PC-9 (cell line): Measurements from ENCODE around the gene KIF16B.
"Not testable (repeated sequence)": the region's sequence is repeated elsewhere in the genome, so short reads cannot be mapped to it uniquely, and the experiment has no call there.

Experiments
- EZH2 ChIP-seq: fragments of 200-600 bp; sonication (generic); IDR thresholded peaks from 2 replicates; pipeline ENCODE4 v1.8.0; 2017; ENCODE audit warnings: antibody characterized with exemption, low read depth
- TF ChIP-seq, protein P1 (sequence below): fragments of 200-600 bp; sonication (generic); conservative IDR thresholded peaks from 2 replicates; pipeline ENCODE4 v1.6.1; 2017; ENCODE audit warnings: mixed run types, antibody characterized with exemption, mild to moderate bottlenecking, moderate library complexity

DNA sequence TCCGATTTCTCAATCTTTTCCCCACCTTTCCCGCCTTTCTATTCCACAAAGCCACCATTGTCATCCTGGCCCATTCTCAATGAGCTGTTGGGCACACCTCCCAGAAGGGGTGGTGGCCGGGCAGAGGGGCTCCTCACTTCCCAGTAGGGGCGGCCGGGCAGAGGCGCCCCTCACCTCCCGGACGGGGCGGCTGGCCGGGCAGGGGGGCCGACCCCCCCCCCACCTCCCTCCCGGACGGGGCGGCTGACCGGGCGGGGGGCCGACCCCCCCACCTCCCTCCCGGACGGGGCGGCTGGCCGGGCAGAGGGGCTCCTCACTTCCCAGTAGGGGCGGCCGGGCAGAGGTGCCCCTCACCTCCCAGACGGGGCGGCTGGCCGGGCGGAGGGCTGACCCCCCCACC, 346.3 kb downstream of the KIF16B start:
- TF ChIP-seq, protein P1, sequence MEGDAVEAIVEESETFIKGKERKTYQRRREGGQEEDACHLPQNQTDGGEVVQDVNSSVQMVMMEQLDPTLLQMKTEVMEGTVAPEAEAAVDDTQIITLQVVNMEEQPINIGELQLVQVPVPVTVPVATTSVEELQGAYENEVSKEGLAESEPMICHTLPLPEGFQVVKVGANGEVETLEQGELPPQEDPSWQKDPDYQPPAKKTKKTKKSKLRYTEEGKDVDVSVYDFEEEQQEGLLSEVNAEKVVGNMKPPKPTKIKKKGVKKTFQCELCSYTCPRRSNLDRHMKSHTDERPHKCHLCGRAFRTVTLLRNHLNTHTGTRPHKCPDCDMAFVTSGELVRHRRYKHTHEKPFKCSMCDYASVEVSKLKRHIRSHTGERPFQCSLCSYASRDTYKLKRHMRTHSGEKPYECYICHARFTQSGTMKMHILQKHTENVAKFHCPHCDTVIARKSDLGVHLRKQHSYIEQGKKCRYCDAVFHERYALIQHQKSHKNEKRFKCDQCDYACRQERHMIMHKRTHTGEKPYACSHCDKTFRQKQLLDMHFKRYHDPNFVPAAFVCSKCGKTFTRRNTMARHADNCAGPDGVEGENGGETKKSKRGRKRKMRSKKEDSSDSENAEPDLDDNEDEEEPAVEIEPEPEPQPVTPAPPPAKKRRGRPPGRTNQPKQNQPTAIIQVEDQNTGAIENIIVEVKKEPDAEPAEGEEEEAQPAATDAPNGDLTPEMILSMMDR = not testable (repeated sequence)
- not testable (repeated sequence) for TF ChIP-seq EZH2
